HCT116 (cell line): Measurements from ENCODE around the gene FANCG. TPM values are rescaled to one million over a fixed set of nuclear protein-coding genes. Genes with fewer than 3 reads are reported as not detected.

ENCODE experiments used
- ATAC-seq: fragments of 200-7000 bp; cut with Tn5 transposase; 2 replicates; pipeline ENCODE4 v1.9.1; 2020; ENCODE audit warnings: mild to moderate bottlenecking, moderate library complexity
- BruUV-seq: library from RNA; stranded (reverse); fragments of 400-500 nt; replicated peaks from 2 replicates; lab custom pipeline; 2021; lab: Mats Ljungman, UMichigan
- CTCF ChIA-PET: fragments of 300-600 bp; sonication (Branson Sonifier 250); formaldehyde crosslinking; loops from one replicate; lab custom pipeline; 2021; ENCODE audit warnings: antibody characterized with exemption; lab: Charles Lee
- POLR2A ChIA-PET: fragments of 300-600, 350-600 bp; sonication (Branson Sonifier 250); formaldehyde crosslinking; loops from one replicate; lab custom pipeline; 2021; ENCODE audit warnings: antibody characterized with exemption; lab: Charles Lee
- RAD21 ChIA-PET, 2 experiments: fragments of 300-600 bp; sonication (Branson Sonifier 250); formaldehyde crosslinking; loops; one replicate each; lab custom pipeline; 2023; ENCODE audit warnings: low total read pairs in 2 of 2; ENCODE audit not compliant: uncharacterized antibody in 2 of 2, unreplicated experiment in 2 of 2, low non-redundant PET in 1 of 2; lab: Charles Lee
- DNase-seq: peaks from one replicate; pipeline ENCODE4 v3.0.0-alpha.2; 2010; ENCODE audit warnings: low read depth, low spot score
- H2AFZ ChIP-seq: fragments of 200-600 bp; shearing (Covaris generic), sonication (generic); 2 replicates; pipeline ENCODE4 v1.6.1; 2017; ENCODE audit warnings: low read depth, mixed run types, mixed read lengths, antibody characterized with exemption, low read length; ENCODE audit not compliant: poor library complexity, severe bottlenecking
- H3K27ac ChIP-seq: 2 replicates; pipeline ENCODE4 v1.5.1; 2012; ENCODE audit warnings: low read depth, low read length
- H3K27me3 ChIP-seq: fragments of 200-600 bp; sonication (generic); 2 replicates; pipeline ENCODE4 v1.6.1; 2016; ENCODE audit warnings: mixed run types, low read length, mixed read lengths; ENCODE audit not compliant: insufficient read depth
- H3K36me3 ChIP-seq, 2 experiments: fragments of 200-500 bp in 1 of 2; fragments of 200-600 bp in 1 of 2; sonication (Bioruptor generic) in 1 of 2; sonication (generic) in 1 of 2; 2 replicates each; pipeline versions ENCODE4 v1.5.1 to v1.6.1; 2014 to 2016; ENCODE audit warnings: low read length in 2 of 2, inconsistent platforms in 1 of 2, mixed read lengths in 1 of 2, mixed run types in 1 of 2; ENCODE audit not compliant: insufficient read depth in 2 of 2, control insufficient read depth in 1 of 2
- H3K4me1 ChIP-seq, 2 experiments: fragments of 200-600 bp in 1 of 2; sonication (generic) in 1 of 2; 2 replicates each; pipeline versions ENCODE4 v1.5.1 to v1.6.1; 2012 to 2017; ENCODE audit warnings: low read length in 2 of 2, inconsistent platforms in 1 of 2, mild to moderate bottlenecking in 1 of 2, mixed read lengths in 1 of 2, mixed run types in 1 of 2, moderate library complexity in 1 of 2; ENCODE audit not compliant: insufficient read depth in 2 of 2, control insufficient read depth in 1 of 2
- H3K4me2 ChIP-seq: fragments of 200-600 bp; sonication (generic); 2 replicates; pipeline ENCODE4 v1.6.1; 2017; ENCODE audit warnings: mixed run types, low read length, mixed read lengths
- H3K4me3 ChIP-seq, 2 experiments: fragments of 200-600 bp in 1 of 2; sonication (generic) in 1 of 2; replicated peaks in 1 of 2; 2 replicates each; pipeline ENCODE4 v1.5.1; 2011 to 2016; ENCODE audit warnings: low read length in 2 of 2, control low read depth in 1 of 2, low read depth in 1 of 2, mild to moderate bottlenecking in 1 of 2, mixed read lengths in 1 of 2, mixed run types in 1 of 2
- H3K79me2 ChIP-seq: fragments of 200-600 bp; sonication (generic); 2 replicates; pipeline ENCODE4 v1.6.1; 2017; ENCODE audit warnings: mild to moderate bottlenecking, mixed run types, low read length, moderate library complexity, mixed read lengths; ENCODE audit not compliant: insufficient read depth
- H3K9ac ChIP-seq: fragments of 200-600 bp; sonication (generic); 2 replicates; pipeline ENCODE4 v1.6.1; 2016; ENCODE audit warnings: low read length, mixed read lengths
- H3K9me2 ChIP-seq: fragments of 200-600 bp; sonication (generic), shearing (Covaris generic); 2 replicates; pipeline ENCODE4 v1.6.1; 2017; ENCODE audit warnings: mixed run types, mild to moderate bottlenecking, moderate library complexity; ENCODE audit not compliant: insufficient read depth
- H3K9me3 ChIP-seq, 2 experiments: fragments of 200-500 bp in 1 of 2; fragments of 200-600 bp in 1 of 2; sonication (Bioruptor generic) in 1 of 2; sonication (generic) in 1 of 2; 2 replicates each; pipeline ENCODE4 v1.6.1; 2014 to 2017; ENCODE audit warnings: low read length in 2 of 2, mixed read lengths in 2 of 2, inconsistent platforms in 1 of 2, low read depth in 1 of 2, mild to moderate bottlenecking in 1 of 2, mixed run types in 1 of 2, moderate library complexity in 1 of 2; ENCODE audit not compliant: control insufficient read depth in 1 of 2, insufficient read depth in 1 of 2
- H4K20me1 ChIP-seq: fragments of 200-600 bp; sonication (generic), shearing (Covaris generic); 2 replicates; pipeline ENCODE4 v1.6.1; 2017; ENCODE audit warnings: mixed run types, mild to moderate bottlenecking, moderate library complexity; ENCODE audit not compliant: insufficient read depth
- ATF3 ChIP-seq: IDR thresholded peaks from 2 replicates; pipeline ENCODE4 v1.6.1; 2012
- CBX3 ChIP-seq: IDR thresholded peaks from 2 replicates; pipeline ENCODE4 v1.6.1; 2012; ENCODE audit warnings: low read depth
- CEBPB ChIP-seq: IDR thresholded peaks from 2 replicates; pipeline ENCODE4 v1.6.1; 2012; ENCODE audit warnings: low read depth
- EGR1 ChIP-seq: IDR thresholded peaks from 2 replicates; pipeline ENCODE4 v1.6.1; 2012; ENCODE audit warnings: low read depth
- ELF1 ChIP-seq: IDR thresholded peaks from 2 replicates; pipeline ENCODE4 v1.6.1; 2012; ENCODE audit warnings: low read depth, borderline replicate concordance
- POLR2A ChIP-seq: IDR thresholded peaks from 2 replicates; pipeline ENCODE4 v1.7.0; 2011; ENCODE audit warnings: borderline replicate concordance; ENCODE audit not compliant: insufficient read depth, insufficient read length; ENCODE audit errors: extremely low read depth
- REST ChIP-seq: IDR thresholded peaks from 2 replicates; pipeline ENCODE4 v1.6.1; 2012; ENCODE audit warnings: low read depth
- SP1 ChIP-seq: IDR thresholded peaks from 2 replicates; pipeline ENCODE4 v1.6.1; 2012; ENCODE audit warnings: low read depth
- SRF ChIP-seq: IDR thresholded peaks from 2 replicates; pipeline ENCODE4 v1.6.1; 2012; ENCODE audit warnings: low read depth
- TCF7L2 ChIP-seq: IDR thresholded peaks from 2 replicates; pipeline ENCODE4 v1.7.0; 2011; ENCODE audit warnings: borderline replicate concordance, inconsistent platforms; ENCODE audit not compliant: insufficient read depth, insufficient read length; ENCODE audit errors: extremely low read depth
- ZBTB33 ChIP-seq: IDR thresholded peaks from 2 replicates; pipeline ENCODE4 v1.6.1; 2011; ENCODE audit warnings: mild to moderate bottlenecking, low read length, moderate library complexity; ENCODE audit not compliant: insufficient replicate concordance; ENCODE audit errors: extremely low read depth
- ZNF274 ChIP-seq: fragments of 200-500 bp; sonication (Bioruptor generic); IDR thresholded peaks from 2 replicates; pipeline ENCODE4 v1.6.1; 2014; ENCODE audit warnings: mild to moderate bottlenecking, low read depth, low read length, inconsistent platforms
- intact Hi-C: fragments of 100-400 bp; cut with micrococcal nuclease; formaldehyde crosslinking; loops from 2 replicates; pipeline ENCODE4 v1.10.0; 2022
- total RNA-seq: library from RNA; stranded (reverse); gene quantifications from one replicate; pipeline ENCODE4 v1.2.1, GENCODE V29; 2021; ENCODE audit not compliant: unreplicated experiment

The FANCG gene
- total RNA-seq, 1 experiment from 2014 or later: 82.3 TPM

- Histone ChIP-seq H3K79me2 (peaks cover 55% of the 10 kb centered on the region), H3K9me3 (no peaks in the 10 kb centered on the region), H3K27ac (no peak overlapping the region), H3K9ac (no peak overlapping the region), H3K4me2 (no peak overlapping the region), H3K27me3 (no peaks in the 10 kb centered on the region), H4K20me1 (no peaks in the 10 kb centered on the region; the same call in 1 of the 2 replicates), H3K4me1 (peaks cover 19 to 37% of the 10 kb centered on the region in 2 experiments), H3K4me3 (no peak overlapping the region), H3K9me2 (no peaks in the 10 kb centered on the region), H3K36me3 (peaks cover 2 to 40% of the 10 kb centered on the region in 2 experiments; a peak in 2 of 4 replicates), H2AFZ (no peak overlapping the region)
- ChIA-PET RAD21 (no interaction called here), POLR2A (no interaction called here), CTCF (no interaction called here)
- no TSS peak for BruUV-seq
- ATAC-seq (no peak), DNase-seq (no peak)
- TF ChIP-seq POLR2A (no peak), SRF (no peak), ZBTB33 (no peak), CBX3 (no peak), ELF1 (no peak), ATF3 (no peak), CEBPB (no peak), REST (no peak), EGR1 (no peak), SP1 (no peak), ZNF274 (no peak), TCF7L2 (no peak)
- intact Hi-C loops: no loop called here
Measured at GRCh38 chr9:35075358-35075757, 4.4 kb downstream of the FANCG start.
